SK-N-SH (cell line): ENCODE results near the gene TTC3. TPM values are rescaled to one million over a fixed set of nuclear protein-coding genes. Genes with fewer than 3 reads are reported as not detected.

Source experiments
- CTCF ChIA-PET: fragments of 300-600, 350-600 bp; formaldehyde crosslinking; extraction: SDS; loops from one replicate; lab custom pipeline; 2021; lab: Yijun Ruan, JAX
- POLR2A ChIA-PET: fragments of 350-600 bp; sonication (Branson Sonifier 250); formaldehyde crosslinking; extraction: SDS; loops from one replicate; lab custom pipeline; 2020; ENCODE audit warnings: antibody characterized with exemption, inconsistent platforms; lab: Yijun Ruan, JAX
- DNase-seq: peaks from one replicate; pipeline ENCODE4 v3.0.0; 2012
- H2AFZ ChIP-seq: fragments of 200-600 bp; sonication (generic); 2 replicates; pipeline ENCODE4 v1.8.1; 2016; ENCODE audit warnings: antibody characterized with exemption, mild to moderate bottlenecking, low read depth
- H3F3A ChIP-seq: fragments of 200-600 bp; sonication (generic); replicated peaks from 2 replicates; pipeline ENCODE3; 2016; ENCODE audit warnings: antibody characterized with exemption, mild to moderate bottlenecking; ENCODE audit not compliant: insufficient read depth
- H3K27ac ChIP-seq, 2 experiments: fragments of 200-500 bp in 1 of 2; fragments of 200-600 bp in 1 of 2; sonication (Bioruptor generic) in 1 of 2; sonication (generic), shearing (Covaris generic) in 1 of 2; 2 replicates each; pipeline versions ENCODE4 v1.5.1 to v1.6.1; 2014 to 2016; ENCODE audit warnings: low read depth in 2 of 2, inconsistent platforms in 1 of 2, low read length in 1 of 2, mild to moderate bottlenecking in 1 of 2, mixed read lengths in 1 of 2
- H3K27me3 ChIP-seq: fragments of 200-600 bp; sonication (generic), shearing (Covaris generic); 2 replicates; pipeline ENCODE4 v1.6.1; 2016; ENCODE audit warnings: mixed run types; ENCODE audit not compliant: insufficient read depth
- H3K36me3 ChIP-seq, 2 experiments: fragments of 200-500 bp in 1 of 2; fragments of 200-600 bp in 1 of 2; sonication (Bioruptor generic) in 1 of 2; sonication (generic) in 1 of 2; replicated peaks in 1 of 2; 2 replicates each; pipeline versions ENCODE3 to v1.5.1; 2014 to 2016; ENCODE audit warnings: low read length in 1 of 2, mild to moderate bottlenecking in 1 of 2; ENCODE audit not compliant: insufficient read depth in 2 of 2, control insufficient read depth in 1 of 2
- H3K4me1 ChIP-seq, 2 experiments: fragments of 200-500 bp in 1 of 2; fragments of 200-600 bp in 1 of 2; sonication (Bioruptor generic) in 1 of 2; sonication (generic), shearing (Covaris generic) in 1 of 2; 2 replicates each; pipeline versions ENCODE4 v1.5.1 to v1.6.1; 2014 to 2016; ENCODE audit warnings: low read depth in 1 of 2, low read length in 1 of 2, mixed run types in 1 of 2; ENCODE audit not compliant: insufficient read depth in 2 of 2, control insufficient read depth in 1 of 2
- H3K4me2 ChIP-seq: fragments of 200-600 bp; sonication (generic), shearing (Covaris generic); 2 replicates; pipeline ENCODE4 v1.6.1; 2017; ENCODE audit warnings: mixed run types
- H3K4me3 ChIP-seq, 2 experiments: fragments of 200-500 bp in 1 of 2; fragments of 200-600 bp in 1 of 2; sonication (Bioruptor generic) in 1 of 2; sonication (generic), shearing (Covaris generic) in 1 of 2; 2 replicates each; pipeline versions ENCODE4 v1.5.1 to v1.8.1; 2014 to 2016; ENCODE audit warnings: low read depth in 2 of 2, inconsistent platforms in 1 of 2, low read length in 1 of 2, mild to moderate bottlenecking in 1 of 2, mixed read lengths in 1 of 2, moderate library complexity in 1 of 2
- H3K79me2 ChIP-seq: fragments of 200-600 bp; sonication (generic); 2 replicates; pipeline ENCODE4 v1.8.1; 2017; ENCODE audit warnings: mild to moderate bottlenecking; ENCODE audit not compliant: insufficient read depth
- H3K9ac ChIP-seq: fragments of 200-600 bp; sonication (generic); 2 replicates; pipeline ENCODE4 v1.6.1; 2017; ENCODE audit warnings: mixed run types
- H3K9me2 ChIP-seq: fragments of 200-600 bp; sonication (generic); 2 replicates; pipeline ENCODE4 v1.6.1; 2017; ENCODE audit warnings: mixed run types
- H3K9me3 ChIP-seq: fragments of 200-600 bp; sonication (generic); 2 replicates; pipeline ENCODE4 v1.6.1; 2017; ENCODE audit warnings: mixed run types, mild to moderate bottlenecking, moderate library complexity
- H4K20me1 ChIP-seq: fragments of 200-600 bp; sonication (generic); 2 replicates; pipeline ENCODE4 v1.6.1; 2017; ENCODE audit warnings: mild to moderate bottlenecking, mixed run types; ENCODE audit not compliant: insufficient read depth
- CHD2 ChIP-seq: fragments of 150-350 bp; IDR thresholded peaks from 2 replicates; pipeline ENCODE4 v1.6.1; 2018; ENCODE audit warnings: low read length; ENCODE audit not compliant: partially characterized antibody
- EZH2phosphoT487 ChIP-seq: fragments of 200-600 bp; sonication (generic); IDR thresholded peaks from 2 replicates; pipeline ENCODE4 v1.6.1; 2017; ENCODE audit warnings: low read depth, mixed run types, mild to moderate bottlenecking, antibody characterized with exemption, moderate library complexity, borderline replicate concordance
- FOSL2 ChIP-seq: IDR thresholded peaks from 2 replicates; pipeline ENCODE4 v1.4.0; 2012; ENCODE audit warnings: low read depth, mild to moderate bottlenecking, moderate library complexity, borderline replicate concordance
- FOXJ3 ChIP-seq: sonication (generic); formaldehyde crosslinking; IDR thresholded peaks from 2 replicates; pipeline ENCODE4 v1.5.1; 2020; ENCODE audit warnings: mild to moderate bottlenecking, missing genetic modification reagents
- GABPA ChIP-seq: IDR thresholded peaks from 2 replicates; pipeline ENCODE4 v1.4.0; 2012; ENCODE audit warnings: low read depth, mild to moderate bottlenecking
- GATA2 ChIP-seq: sonication (generic); formaldehyde crosslinking; IDR thresholded peaks from 2 replicates; pipeline ENCODE4 v1.5.0; 2020; ENCODE audit warnings: mild to moderate bottlenecking, missing genetic modification reagents
- JUND ChIP-seq: IDR thresholded peaks from 2 replicates; pipeline ENCODE4 v1.4.0; 2012
- MAX ChIP-seq: IDR thresholded peaks from 2 replicates; pipeline ENCODE4 v1.4.0; 2012; ENCODE audit warnings: low read depth
- MXI1 ChIP-seq: IDR thresholded peaks from 2 replicates; pipeline ENCODE4 v1.6.1; 2012; ENCODE audit warnings: mild to moderate bottlenecking, low read depth, low read length, improper control_type of control experiment
- NFIC ChIP-seq: IDR thresholded peaks from 2 replicates; pipeline ENCODE4 v1.4.0; 2012; ENCODE audit warnings: borderline replicate concordance
- PBX3 ChIP-seq: IDR thresholded peaks from 2 replicates; pipeline ENCODE4; 2012
- POLR2AphosphoS5 ChIP-seq: IDR thresholded peaks from 2 replicates; pipeline ENCODE4 v1.6.1; 2012; ENCODE audit warnings: low read depth, low read length
- REST ChIP-seq: IDR thresholded peaks from 2 replicates; pipeline ENCODE4 v1.6.1; 2012; ENCODE audit warnings: mild to moderate bottlenecking, low read depth, low read length, moderate library complexity
- RFX5 ChIP-seq: IDR thresholded peaks from 2 replicates; pipeline ENCODE4 v1.6.1; 2012; ENCODE audit warnings: mild to moderate bottlenecking, improper control_type of control experiment, low read length
- TCF12 ChIP-seq: IDR thresholded peaks from 2 replicates; pipeline ENCODE4 v1.4.0; 2012
- TEAD4 ChIP-seq: IDR thresholded peaks from 2 replicates; pipeline ENCODE4 v1.4.0; 2012; ENCODE audit warnings: mild to moderate bottlenecking, borderline replicate concordance; ENCODE audit not compliant: insufficient read depth
- ZBTB33 ChIP-seq: IDR thresholded peaks from 2 replicates; pipeline ENCODE4 v1.4.0; 2012; ENCODE audit warnings: low read depth, borderline replicate concordance
- WGBS: methylation state at CpG from one replicate; pipeline ENCODE4 v1.1.6; 2017; ENCODE audit warnings: low lambda C conversion rate; 5-methylcytosine and 5-hydroxymethylcytosine counted together
- polyA plus RNA-seq, 3 experiments: library from polyadenylated mRNA; depleted of rRNA; stranded (reverse); fragments of >200 nt; gene quantifications; 2 replicates each; pipeline ENCODE4 v1.2.3, GENCODE V29; 2012
- TF ChIP-seq, protein P1 (sequence below): fragments of 200-600 bp; sonication (generic); IDR thresholded peaks from 2 replicates; pipeline ENCODE4 v1.6.1; 2017; ENCODE audit warnings: antibody characterized with exemption, mild to moderate bottlenecking, moderate library complexity
- TF ChIP-seq, protein P2 (sequence below): fragments of 150-350 bp; IDR thresholded peaks from 2 replicates; pipeline ENCODE4 v1.6.1; 2016; ENCODE audit warnings: mild to moderate bottlenecking, low read depth, low read length

Gene TTC3
- polyA plus RNA-seq, 1 of the 3 experiments (the other 2 are of a cell fraction) = 35.7 TPM

DNA sequence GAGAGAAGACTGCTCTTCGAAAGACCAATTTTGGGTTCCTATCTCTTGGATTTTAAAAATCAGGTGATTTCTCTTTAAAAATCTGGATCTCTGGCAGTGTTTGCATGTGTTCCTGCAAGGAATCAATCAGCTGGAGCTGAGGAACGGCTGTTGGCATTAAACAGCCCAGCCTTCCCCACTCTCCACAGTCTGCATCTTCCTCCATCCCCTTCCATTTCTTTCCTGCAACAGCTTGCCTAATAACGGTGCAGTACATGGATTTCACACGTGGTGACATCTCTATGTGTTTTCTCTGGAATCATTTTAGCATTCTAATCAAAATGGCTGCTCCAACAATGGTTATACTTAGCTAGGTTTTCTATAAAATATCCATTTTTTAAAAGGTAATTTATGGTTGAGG, 46.6 kb upstream of the TTC3 start:
- Histone ChIP-seq H3K27ac (no peak overlapping the region), H3K9ac (no peak overlapping the region), H3K36me3 (no peaks in the 10 kb centered on the region), H3F3A (no peaks in the 10 kb centered on the region), H3K4me3 (no peak overlapping the region), H3K4me2 (no peak overlapping the region), H4K20me1 (no peaks in the 10 kb centered on the region), H3K9me3 (no peaks in the 10 kb centered on the region), H3K9me2 (no peaks in the 10 kb centered on the region), H3K4me1 (peaks cover 0 to 4% of the 10 kb centered on the region in 2 experiments; a peak in 1 of 4 replicates), H3K79me2 (no peaks in the 10 kb centered on the region), H3K27me3 (peaks cover 11% of the 10 kb centered on the region; the same call in 1 of the 2 replicates), H2AFZ (no peak overlapping the region)
- no peak for DNase-seq
- TF ChIP-seq FOSL2 (no peak), EZH2phosphoT487 (no peak), RFX5 (no peak), GABPA (no peak), PBX3 (no peak), POLR2AphosphoS5 (no peak), REST (no peak), CHD2 (no peak), JUND (no peak), MAX (no peak), FOXJ3 (no peak), ZBTB33 (no peak), MXI1 (no peak), TEAD4 (no peak), NFIC (no peak), TCF12 (no peak), GATA2 (CRISPR knock-in tag) (no peak)
- TF ChIP-seq, protein P1, sequence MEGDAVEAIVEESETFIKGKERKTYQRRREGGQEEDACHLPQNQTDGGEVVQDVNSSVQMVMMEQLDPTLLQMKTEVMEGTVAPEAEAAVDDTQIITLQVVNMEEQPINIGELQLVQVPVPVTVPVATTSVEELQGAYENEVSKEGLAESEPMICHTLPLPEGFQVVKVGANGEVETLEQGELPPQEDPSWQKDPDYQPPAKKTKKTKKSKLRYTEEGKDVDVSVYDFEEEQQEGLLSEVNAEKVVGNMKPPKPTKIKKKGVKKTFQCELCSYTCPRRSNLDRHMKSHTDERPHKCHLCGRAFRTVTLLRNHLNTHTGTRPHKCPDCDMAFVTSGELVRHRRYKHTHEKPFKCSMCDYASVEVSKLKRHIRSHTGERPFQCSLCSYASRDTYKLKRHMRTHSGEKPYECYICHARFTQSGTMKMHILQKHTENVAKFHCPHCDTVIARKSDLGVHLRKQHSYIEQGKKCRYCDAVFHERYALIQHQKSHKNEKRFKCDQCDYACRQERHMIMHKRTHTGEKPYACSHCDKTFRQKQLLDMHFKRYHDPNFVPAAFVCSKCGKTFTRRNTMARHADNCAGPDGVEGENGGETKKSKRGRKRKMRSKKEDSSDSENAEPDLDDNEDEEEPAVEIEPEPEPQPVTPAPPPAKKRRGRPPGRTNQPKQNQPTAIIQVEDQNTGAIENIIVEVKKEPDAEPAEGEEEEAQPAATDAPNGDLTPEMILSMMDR = no peak
- TF ChIP-seq, protein P2, sequence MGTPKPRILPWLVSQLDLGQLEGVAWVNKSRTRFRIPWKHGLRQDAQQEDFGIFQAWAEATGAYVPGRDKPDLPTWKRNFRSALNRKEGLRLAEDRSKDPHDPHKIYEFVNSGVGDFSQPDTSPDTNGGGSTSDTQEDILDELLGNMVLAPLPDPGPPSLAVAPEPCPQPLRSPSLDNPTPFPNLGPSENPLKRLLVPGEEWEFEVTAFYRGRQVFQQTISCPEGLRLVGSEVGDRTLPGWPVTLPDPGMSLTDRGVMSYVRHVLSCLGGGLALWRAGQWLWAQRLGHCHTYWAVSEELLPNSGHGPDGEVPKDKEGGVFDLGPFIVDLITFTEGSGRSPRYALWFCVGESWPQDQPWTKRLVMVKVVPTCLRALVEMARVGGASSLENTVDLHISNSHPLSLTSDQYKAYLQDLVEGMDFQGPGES = no peak
- 63% methylated on average over 4 of the region's 4 CpGs for WGBS
- ChIA-PET POLR2A (no interaction called here), CTCF (interaction anchor here (0.7 to 2.9 kb wide), 6 partner anchors 13 to 641 kb away, joined by 3 to 13 read pairs (median 3); no protein-coding TSS in a partner anchor)
